CD8-positive, alpha-beta memory T cell (primary cell): ENCODE data around the gene ELFN1. TPM values are rescaled to one million over a fixed set of nuclear protein-coding genes. Genes with fewer than 3 reads are reported as not detected.
A peak's percentile ranks its signal among the peaks of the same experiment; 100 is the strongest.

Experiments
- CTCF ChIA-PET: fragments of 350-600 bp; sonication (Branson Sonifier 250); formaldehyde crosslinking; loops from one replicate; lab custom pipeline; 2021; ENCODE audit warnings: antibody characterized with exemption; lab: Charles Lee
- POLR2A ChIA-PET: fragments of 350-600 bp; sonication (Branson Sonifier 250); formaldehyde crosslinking; loops from one replicate; lab custom pipeline; 2021; ENCODE audit warnings: antibody characterized with exemption; lab: Charles Lee
- DNase-seq, 5 donors: peaks; one replicate each; pipeline versions ENCODE4 v3.0.0 to v3.0.0-alpha.2; 2020 to 2022; ENCODE audit warnings: mixed read lengths in 1 of 5
- H3K27ac ChIP-seq: one replicate; pipeline ENCODE4 v1.7.0; 2013; ENCODE audit warnings: low read depth, mild to moderate bottlenecking, low read length, moderate library complexity
- H3K27me3 ChIP-seq: 2 replicates; pipeline ENCODE4 v1.7.0; 2013; ENCODE audit warnings: low read length, mild to moderate bottlenecking; ENCODE audit not compliant: insufficient read depth, poor library complexity, severe bottlenecking
- H3K36me3 ChIP-seq: 2 replicates; pipeline ENCODE4 v1.7.0; 2013; ENCODE audit warnings: mild to moderate bottlenecking, low read length, moderate library complexity; ENCODE audit not compliant: insufficient read depth
- H3K4me1 ChIP-seq: 2 replicates; pipeline ENCODE4 v1.7.0; 2013; ENCODE audit warnings: mild to moderate bottlenecking, low read length, moderate library complexity; ENCODE audit not compliant: insufficient read depth
- H3K4me3 ChIP-seq: 2 replicates; pipeline ENCODE4 v1.7.0; 2013; ENCODE audit warnings: mild to moderate bottlenecking, low read length
- H3K9me3 ChIP-seq: 2 replicates; pipeline ENCODE4 v1.7.0; 2013; ENCODE audit warnings: mild to moderate bottlenecking, low read length
- H3K27ac Mint-ChIP-seq, 8 donors: one replicate each; pipeline ENCODE4 v1.8.0; 2020 to 2021; ENCODE audit warnings: mixed read lengths in 8 of 8, mild to moderate bottlenecking in 6 of 8, inconsistent platforms in 3 of 8, moderate library complexity in 3 of 8
- H3K27me3 Mint-ChIP-seq, 2 donors: one replicate each; pipeline ENCODE4 v1.8.0; 2020 to 2021; ENCODE audit warnings: mixed read lengths in 2 of 2, mild to moderate bottlenecking in 1 of 2, moderate library complexity in 1 of 2
- H3K36me3 Mint-ChIP-seq, 3 donors: one replicate each; pipeline ENCODE4 v1.8.0; 2020 to 2021; ENCODE audit warnings: mixed read lengths in 3 of 3, inconsistent platforms in 1 of 3, mild to moderate bottlenecking in 1 of 3
- H3K4me1 Mint-ChIP-seq, 3 donors: one replicate each; pipeline ENCODE4 v1.8.0; 2020 to 2021; ENCODE audit warnings: mixed read lengths in 3 of 3, inconsistent platforms in 1 of 3, mild to moderate bottlenecking in 1 of 3
- H3K4me3 Mint-ChIP-seq, 7 donors: one replicate each; pipeline ENCODE4 v1.8.0; 2020 to 2021; ENCODE audit warnings: mixed read lengths in 7 of 7, mild to moderate bottlenecking in 6 of 7, moderate library complexity in 4 of 7, inconsistent platforms in 2 of 7
- H3K9me3 Mint-ChIP-seq, 5 donors: one replicate each; pipeline ENCODE4 v1.8.0; 2020 to 2022; ENCODE audit warnings: mixed read lengths in 5 of 5, mild to moderate bottlenecking in 3 of 5, moderate library complexity in 2 of 5, inconsistent platforms in 1 of 5
- polyA plus RNA-seq: library from polyadenylated mRNA; unstranded; fragments of 300-500 nt; fragmentation: Illumina TruSeq; gene quantifications from one replicate; pipeline ENCODE4 v1.2.3, GENCODE V29; 2021
- total RNA-seq, 2 experiments: library from RNA; stranded (reverse); gene quantifications; one replicate each; pipeline ENCODE4 v1.2.3, GENCODE V29; 2021

The ELFN1 gene
- total and polyA plus RNA-seq, 3 experiments from 2014 or later, result 0.15 to 0.22 (median 0.20) TPM

DNA sequence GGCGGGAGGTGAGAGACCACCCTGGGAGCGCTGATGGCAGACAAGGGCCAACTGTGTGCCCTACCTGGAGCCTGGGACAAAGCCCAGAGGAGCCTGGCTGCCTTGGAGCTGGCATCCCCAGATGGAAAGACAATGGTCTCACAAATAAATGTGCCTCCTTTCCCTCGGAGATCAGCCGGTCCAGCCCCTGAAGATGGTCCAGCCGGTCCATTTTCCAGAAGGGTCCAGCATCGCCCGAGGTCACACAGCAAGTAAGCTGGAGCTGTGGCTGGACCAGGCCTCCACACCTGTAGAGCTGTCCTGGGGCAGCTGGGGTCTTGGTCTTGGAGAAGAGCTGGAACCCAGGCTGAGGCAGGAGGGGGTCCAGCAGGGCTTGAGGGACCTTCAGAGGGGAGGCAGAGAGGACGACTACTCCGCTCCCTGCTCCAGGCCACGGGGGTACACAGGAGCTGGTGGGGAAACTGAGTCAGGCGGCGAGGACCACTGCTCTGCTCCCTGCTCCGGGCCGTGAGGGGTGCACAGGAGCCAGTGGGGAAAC lies 3.6 kb downstream of the ELFN1 start:
- no peak overlapping the region for H3K27ac Mint-ChIP-seq
- peak in 1 of 5 donors; percentile 35 for DNase-seq
- no peaks in the 10 kb centered on the region for H3K36me3 Mint-ChIP-seq
- no peak overlapping the region for H3K4me3 Mint-ChIP-seq
- H3K4me1 Mint-ChIP-seq, result peaks cover 2 to 11% (median 6%) of the 10 kb centered on the region in 3 donors
- ChIA-PET CTCF (no interaction called here), POLR2A (no interaction called here)
- Histone ChIP-seq H3K36me3 (no peaks in the 10 kb centered on the region), H3K27me3 (peaks cover 19% of the 10 kb centered on the region), H3K4me3 (no peak overlapping the region), H3K9me3 (no peaks in the 10 kb centered on the region), H3K4me1 (no peaks in the 10 kb centered on the region), H3K27ac (no peak overlapping the region)
- H3K9me3 Mint-ChIP-seq, result no peaks in the 10 kb centered on the region
- peaks cover 27 to 30% of the 10 kb centered on the region in 2 donors for H3K27me3 Mint-ChIP-seq

DNA sequence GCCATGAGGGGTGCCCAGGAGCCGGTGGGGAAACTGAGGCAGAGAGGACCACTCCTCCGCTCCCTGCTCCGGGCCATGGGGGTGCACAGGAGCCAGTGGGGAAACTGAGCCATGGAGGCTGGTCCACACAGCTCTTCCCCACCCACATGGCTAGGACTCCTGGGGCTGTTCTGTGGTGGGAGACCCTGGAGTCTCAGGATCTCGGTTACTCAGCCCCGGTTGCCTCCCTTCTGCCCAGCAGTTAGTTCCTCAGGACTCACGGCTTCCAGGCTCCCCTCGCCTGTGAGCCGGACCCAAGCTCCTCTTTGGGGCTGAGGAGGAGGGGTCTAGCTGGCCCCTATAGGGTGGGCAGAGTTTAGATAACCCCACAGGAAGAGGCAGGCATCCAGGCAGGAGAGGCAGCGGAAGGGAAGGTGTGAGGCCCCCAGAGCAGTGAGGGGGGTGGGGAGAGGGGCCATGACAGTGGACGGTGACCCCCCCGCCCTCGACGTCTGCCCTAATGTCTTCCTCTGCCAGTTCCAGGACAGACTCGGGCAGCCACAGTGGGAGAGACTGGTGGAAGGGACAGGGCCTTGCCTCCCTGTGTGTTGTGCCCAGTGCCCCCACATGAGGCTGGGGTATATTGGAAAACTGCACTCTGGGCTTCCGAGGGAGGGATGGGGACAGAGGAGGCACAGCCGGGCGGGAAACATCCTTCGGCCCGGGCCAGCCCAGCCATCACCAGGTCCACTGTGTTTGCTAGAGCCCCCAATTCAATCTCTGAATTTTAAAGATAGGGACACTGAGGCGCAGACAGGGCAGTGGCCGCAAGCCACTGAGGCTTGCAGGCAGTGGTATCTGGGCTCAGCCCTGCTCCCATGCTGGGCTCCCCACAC lies 4.3 kb downstream of the ELFN1 start:
- no peaks in the 10 kb centered on the region for H3K36me3 ChIP-seq
- H3K27me3 Mint-ChIP-seq, result peaks cover 22 to 24% of the 10 kb centered on the region in 2 donors
- H3K4me1 Mint-ChIP-seq, result peaks cover 0 to 5% (median 0%) of the 10 kb centered on the region in 3 donors
- CTCF ChIA-PET, result no interaction called here
- no peaks in the 10 kb centered on the region for H3K36me3 Mint-ChIP-seq
- no peak overlapping the region for H3K4me3 Mint-ChIP-seq
- POLR2A ChIA-PET, result no interaction called here
- no peaks in the 10 kb centered on the region for H3K9me3 Mint-ChIP-seq
- no peaks in the 10 kb centered on the region for H3K9me3 ChIP-seq
- H3K27ac Mint-ChIP-seq, result no peak overlapping the region
- no peak overlapping the region for H3K27ac ChIP-seq
- DNase-seq, result peak in 1 of 5 donors; percentile 41
- peaks cover 16% of the 10 kb centered on the region for H3K27me3 ChIP-seq
- H3K4me3 ChIP-seq, result no peak overlapping the region
- no peaks in the 10 kb centered on the region for H3K4me1 ChIP-seq

DNA sequence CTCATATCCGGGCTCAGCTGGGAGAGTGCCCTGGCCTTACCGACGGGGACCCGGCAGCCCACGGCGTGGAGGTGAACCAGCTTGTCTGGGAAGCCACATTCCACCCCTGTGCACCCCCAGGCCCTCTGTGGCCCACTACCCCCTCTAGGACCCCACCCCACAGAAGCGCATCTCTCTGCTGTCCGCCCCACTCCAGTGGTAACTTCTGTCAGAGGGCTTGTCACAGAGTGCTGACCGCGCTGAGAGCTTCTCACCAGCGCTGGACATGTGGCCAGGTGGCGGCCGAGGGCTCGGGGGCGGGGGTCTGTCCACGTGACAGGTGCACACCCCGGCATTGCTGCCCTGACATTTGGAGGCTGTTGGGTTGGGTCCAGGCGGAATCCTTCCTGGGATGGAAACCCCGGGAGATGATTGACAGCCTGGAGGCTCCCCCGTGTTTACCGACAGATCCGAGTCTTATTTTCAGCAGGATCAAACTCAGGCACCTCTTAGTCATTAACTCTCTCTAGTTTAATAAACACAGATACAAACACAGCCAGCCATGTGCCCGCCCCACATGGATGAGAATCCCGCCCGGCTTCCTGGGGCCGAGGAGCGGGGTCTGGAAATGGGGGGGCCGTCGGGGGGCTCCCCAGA lies 5.1 kb downstream of the ELFN1 start:
- POLR2A ChIA-PET, result no interaction called here

DNA sequence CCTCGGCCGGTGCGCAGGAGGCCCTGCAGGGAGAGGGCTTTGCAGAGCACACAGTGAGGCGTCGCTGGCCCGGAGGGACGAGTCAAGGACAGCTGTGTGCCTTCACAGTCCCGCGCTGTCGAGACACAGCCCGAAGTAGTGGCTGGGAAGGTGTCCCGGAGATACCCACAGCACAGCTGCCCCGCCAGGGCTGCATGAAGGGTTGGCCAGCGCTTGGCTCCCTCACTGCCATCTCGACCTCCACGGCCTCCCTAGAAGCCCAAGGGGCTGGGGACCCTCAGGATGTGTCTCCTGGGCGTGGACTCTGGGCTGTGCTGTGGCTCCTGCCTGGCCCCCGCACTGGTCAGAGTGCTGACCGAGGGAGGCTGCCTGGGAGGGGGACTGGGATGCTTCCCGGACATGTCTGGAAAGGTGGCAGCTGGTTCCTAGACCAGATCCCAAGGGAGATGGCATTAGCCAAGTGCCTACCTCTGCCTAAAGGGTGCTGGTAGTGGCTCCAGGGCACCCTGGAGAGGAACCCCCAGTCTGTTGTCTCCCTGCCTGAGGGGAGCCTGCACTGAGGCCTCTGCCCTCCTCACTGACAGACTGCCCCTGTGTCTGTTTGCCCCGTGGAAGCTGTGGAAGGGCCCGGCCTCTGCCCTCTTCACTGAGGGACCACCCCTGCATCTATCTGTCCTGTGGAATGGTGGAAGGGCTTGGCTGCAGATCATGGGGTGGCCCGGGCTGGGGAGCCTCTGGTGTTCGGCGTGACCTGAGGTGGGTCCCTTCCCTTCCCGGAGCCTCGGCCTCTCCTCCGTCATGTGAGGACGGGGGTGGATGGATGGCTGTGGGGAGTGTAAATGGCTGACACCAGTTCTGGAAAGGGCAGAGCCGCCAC lies 5.8 kb downstream of the ELFN1 start:
- Histone ChIP-seq H3K27ac (no peak overlapping the region), H3K9me3 (no peaks in the 10 kb centered on the region), H3K4me1 (no peaks in the 10 kb centered on the region), H3K27me3 (peaks cover 16% of the 10 kb centered on the region), H3K36me3 (no peaks in the 10 kb centered on the region), H3K4me3 (no peak overlapping the region)
- CTCF ChIA-PET, result no interaction called here
- H3K27me3 Mint-ChIP-seq, result peaks cover 25 to 27% of the 10 kb centered on the region in 2 donors
- H3K4me1 Mint-ChIP-seq, result peaks cover 0 to 4% (median 0%) of the 10 kb centered on the region in 3 donors
- H3K9me3 Mint-ChIP-seq, result no peaks in the 10 kb centered on the region
- H3K27ac Mint-ChIP-seq, result no peak overlapping the region
- no peak overlapping the region for H3K4me3 Mint-ChIP-seq
- POLR2A ChIA-PET, result no interaction called here
- H3K36me3 Mint-ChIP-seq, result no peaks in the 10 kb centered on the region
- peak in 1 of 5 donors; percentile 45 for DNase-seq

More for the DNA sequence above, 5.1 kb downstream of the ELFN1 start:
- Mint-ChIP-seq H3K27ac (no peak overlapping the region), H3K9me3 (no peaks in the 10 kb centered on the region), H3K36me3 (no peaks in the 10 kb centered on the region), H3K27me3 (peaks cover 24 to 25% of the 10 kb centered on the region in 2 donors), H3K4me3 (peak overlapping the region in 1 of 7 donors; percentile 8), H3K4me1 (peaks cover 0 to 5% (median 0%) of the 10 kb centered on the region in 3 donors)
- Histone ChIP-seq H3K27ac (no peak overlapping the region), H3K9me3 (no peaks in the 10 kb centered on the region), H3K4me1 (no peaks in the 10 kb centered on the region), H3K36me3 (no peaks in the 10 kb centered on the region), H3K4me3 (no peak overlapping the region), H3K27me3 (peaks cover 16% of the 10 kb centered on the region)
- DNase-seq, result peak in 1 of 5 donors; percentile 40
- CTCF ChIA-PET, result no interaction called here

GRCh38 chr7:1676550-1677078 lies 6.5 kb downstream of the ELFN1 start:
- Mint-ChIP-seq H3K9me3 (no peaks in the 10 kb centered on the region), H3K4me1 (no peaks in the 10 kb centered on the region), H3K4me3 (no peak overlapping the region), H3K27me3 (peaks cover 18 to 24% of the 10 kb centered on the region in 2 donors), H3K27ac (no peak overlapping the region), H3K36me3 (no peaks in the 10 kb centered on the region)
- Histone ChIP-seq H3K36me3 (no peaks in the 10 kb centered on the region), H3K4me1 (no peaks in the 10 kb centered on the region), H3K27me3 (peaks cover 13% of the 10 kb centered on the region), H3K4me3 (no peak overlapping the region), H3K9me3 (no peaks in the 10 kb centered on the region), H3K27ac (no peak overlapping the region)
- ChIA-PET CTCF (no interaction called here), POLR2A (no interaction called here)
- no peak for DNase-seq

- H3K27me3 Mint-ChIP-seq, result peaks cover 18 to 20% of the 10 kb centered on the region in 2 donors
- ChIA-PET POLR2A (no interaction called here), CTCF (no interaction called here)
- H3K4me3 Mint-ChIP-seq, result no peak overlapping the region
- H3K4me1 Mint-ChIP-seq, result no peaks in the 10 kb centered on the region
- H3K27me3 ChIP-seq, result peaks cover 6% of the 10 kb centered on the region
- H3K9me3 Mint-ChIP-seq, result peaks cover 0 to under 1% (median 0%) of the 10 kb centered on the region in 5 donors
- no peaks in the 10 kb centered on the region for H3K4me1 ChIP-seq
- H3K4me3 ChIP-seq, result no peak overlapping the region
- no peak overlapping the region for H3K27ac Mint-ChIP-seq
- DNase-seq, result peak in 1 of 5 donors; percentile 19
- no peaks in the 10 kb centered on the region for H3K36me3 ChIP-seq
- no peak overlapping the region for H3K27ac ChIP-seq
- no peaks in the 10 kb centered on the region for H3K36me3 Mint-ChIP-seq
- H3K9me3 ChIP-seq, result no peaks in the 10 kb centered on the region
These were observed 7.4 kb downstream of the ELFN1 start for GRCh38 chr7:1677206-1678080.

- Mint-ChIP-seq H3K27ac (no peak overlapping the region), H3K4me3 (no peak overlapping the region), H3K4me1 (no peaks in the 10 kb centered on the region), H3K27me3 (peaks cover 13 to 20% of the 10 kb centered on the region in 2 donors), H3K9me3 (peaks cover 5 to 7% (median 6%) of the 10 kb centered on the region in 5 donors), H3K36me3 (peaks cover 0 to 6% (median 0%) of the 10 kb centered on the region in 3 donors)
- Histone ChIP-seq H3K36me3 (no peaks in the 10 kb centered on the region), H3K27ac (no peak overlapping the region), H3K9me3 (no peaks in the 10 kb centered on the region), H3K4me1 (no peaks in the 10 kb centered on the region), H3K4me3 (no peak overlapping the region), H3K27me3 (peaks cover 6% of the 10 kb centered on the region)
- DNase-seq, result peak in 1 of 5 donors; percentile 46
- POLR2A ChIA-PET, result no interaction called here
- CTCF ChIA-PET, result no interaction called here
These were observed 8.0 kb downstream of the ELFN1 start for GRCh38 chr7:1678081-1678543.
